ENCODE results near the gene ZNF180.

The ZNF180 gene

GRCh38 chr19:44447916-44448674, 52.2 kb downstream of the ZNF180 start, which contains the start of gene ZNF229:
Gene ZNF229 (minus strand): TSS chr19:44448472. CDS start chr19:44442847, 5,625 bp downstream.
- ChIA-PET POLR2A (no interaction called here), CTCF (no interaction called here)
- DNase-seq (ENCODE audit: low read depth, low spot score) = peak; percentile 69
- H3K4me3 ChIP-seq (ENCODE audit: low read depth, low read length) = peak within 1 kb of the TSS; percentile 92
- no peak for TF ChIP-seq CTCF (IDR thresholded peaks at IDR 0.05; ENCODE audit: insufficient read depth, low read length, missing control alignments)

GRCh38 chr19:44438441-44438840, 61.9 kb downstream of the ZNF180 start:
- no peak overlapping the region for H3K4me3 ChIP-seq (ENCODE audit: low read depth, low read length)
- ChIA-PET CTCF (no interaction called here), POLR2A (no interaction called here)
- no peak for TF ChIP-seq CTCF (IDR thresholded peaks at IDR 0.05; ENCODE audit: insufficient read depth, low read length, missing control alignments)
- DNase-seq (ENCODE audit: low read depth, low spot score) = no peak

GRCh38 chr19:44435441-44435840, 64.9 kb downstream of the ZNF180 start:
- ChIA-PET CTCF (no interaction called here), POLR2A (no interaction called here)
- H3K4me3 ChIP-seq (ENCODE audit: low read depth, low read length) = no peak overlapping the region
- no peak for DNase-seq (ENCODE audit: low read depth, low spot score)
- TF ChIP-seq CTCF (IDR thresholded peaks at IDR 0.05; ENCODE audit: insufficient read depth, low read length, missing control alignments) = no peak

GRCh38 chr19:44430956-44431355, 69.4 kb downstream of the ZNF180 start:
- no peak for TF ChIP-seq CTCF (IDR thresholded peaks at IDR 0.05; ENCODE audit: insufficient read depth, low read length, missing control alignments)
- ChIA-PET CTCF (no interaction called here), POLR2A (no interaction called here)
- H3K4me3 ChIP-seq (ENCODE audit: low read depth, low read length) = no peak overlapping the region
- no peak for DNase-seq (ENCODE audit: low read depth, low spot score)
